IPS DF 6.9 (cell line): ENCODE results near the gene ORMDL3.

Experiments
- DNase-seq: peaks from one replicate; pipeline ENCODE4 v3.0.0-alpha.2; 2013; ENCODE audit warnings: low read depth, low spot score
- H3K27ac ChIP-seq: one replicate; pipeline ENCODE4 v1.5.1; 2013; ENCODE audit warnings: low read length, control low read depth
- H3K27me3 ChIP-seq: 2 replicates; pipeline ENCODE4 v1.6.1; 2013; ENCODE audit warnings: mild to moderate bottlenecking, low read length; ENCODE audit not compliant: control insufficient read depth, insufficient read depth
- H3K36me3 ChIP-seq: 2 replicates; pipeline ENCODE4 v1.6.1; 2013; ENCODE audit warnings: low read length; ENCODE audit not compliant: control insufficient read depth, insufficient read depth
- H3K4me1 ChIP-seq: 2 replicates; pipeline ENCODE4 v1.6.1; 2013; ENCODE audit warnings: low read length; ENCODE audit not compliant: control insufficient read depth, insufficient read depth
- H3K4me3 ChIP-seq: 2 replicates; pipeline ENCODE4 v1.5.1; 2013; ENCODE audit warnings: mild to moderate bottlenecking, low read length
- H3K9me3 ChIP-seq: 2 replicates; pipeline ENCODE4 v1.6.1; 2013; ENCODE audit warnings: low read length, inconsistent platforms; ENCODE audit not compliant: control insufficient read depth, insufficient read depth
- WGBS: extraction: QIAGEN DNeasy Blood & Tissue Kit; methylation state at CpG from one replicate; pipeline ENCODE4 v1.1.7; 2013; ENCODE audit warnings: mixed read lengths, missing lambda C conversion rate; ENCODE audit not compliant: insufficient read length, insufficient coverage; 5-methylcytosine and 5-hydroxymethylcytosine counted together

Gene ORMDL3

GRCh38 chr17:39965017-39965699, 37.8 kb upstream of the ORMDL3 start:
- DNase-seq: no peak
- Histone ChIP-seq H3K27me3 (no peaks in the 10 kb centered on the region), H3K27ac (no peak overlapping the region), H3K36me3 (no peaks in the 10 kb centered on the region), H3K4me3 (no peak overlapping the region), H3K4me1 (no peaks in the 10 kb centered on the region; the same call in 1 of the 2 replicates), H3K9me3 (no peaks in the 10 kb centered on the region)
- no CpG with 5 or more reads among the region's 8 CpGs for WGBS

- H3K4me3 ChIP-seq: no peak overlapping the region
- no peaks in the 10 kb centered on the region; the same call in 1 of the 2 replicates for H3K4me1 ChIP-seq
- no peaks in the 10 kb centered on the region for H3K27me3 ChIP-seq
- DNase-seq: no peak
- no CpG with 5 or more reads among the region's 6 CpGs for WGBS
- H3K36me3 ChIP-seq: no peaks in the 10 kb centered on the region
- no peak overlapping the region for H3K27ac ChIP-seq
- no peaks in the 10 kb centered on the region for H3K9me3 ChIP-seq
Observed at GRCh38 chr17:39963829-39964228, 36.4 kb upstream of the ORMDL3 start.

GRCh38 chr17:39962642-39963220, 35.3 kb upstream of the ORMDL3 start, which contains the start of gene GSDMA:
GSDMA (plus strand) TSS chr17:39963004; CDS start chr17:39965688, 2,684 bp downstream.
- DNase-seq: no peak
- Histone ChIP-seq H3K36me3 (no peaks in the 10 kb centered on the region), H3K4me3 (no peak within 1 kb of the TSS), H3K9me3 (no peaks in the 10 kb centered on the region), H3K4me1 (no peaks in the 10 kb centered on the region; the same call in 1 of the 2 replicates), H3K27ac (no peak within 1 kb of the TSS), H3K27me3 (no peaks in the 10 kb centered on the region)
- no CpG with 5 or more reads among the region's 6 CpGs for WGBS

- H3K36me3 ChIP-seq: no peaks in the 10 kb centered on the region
- H3K27ac ChIP-seq: no peak overlapping the region
- no CpG with 5 or more reads among the region's 8 CpGs for WGBS
- no peaks in the 10 kb centered on the region for H3K9me3 ChIP-seq
- no peak overlapping the region for H3K4me3 ChIP-seq
- H3K27me3 ChIP-seq: no peaks in the 10 kb centered on the region
- DNase-seq: no peak
- H3K4me1 ChIP-seq: no peaks in the 10 kb centered on the region; the same call in 1 of the 2 replicates
Observed at GRCh38 chr17:39960524-39961041, 33.2 kb upstream of the ORMDL3 start.

GRCh38 chr17:39955726-39956225, 28.4 kb upstream of the ORMDL3 start:
- no peak for DNase-seq
- WGBS: no CpG with 5 or more reads among the region's 4 CpGs
- Histone ChIP-seq H3K27ac (no peak overlapping the region), H3K36me3 (no peaks in the 10 kb centered on the region), H3K4me1 (no peaks in the 10 kb centered on the region; the same call in 1 of the 2 replicates), H3K4me3 (no peak overlapping the region), H3K9me3 (no peaks in the 10 kb centered on the region), H3K27me3 (no peaks in the 10 kb centered on the region)

- no peaks in the 10 kb centered on the region for H3K9me3 ChIP-seq
- H3K4me3 ChIP-seq: no peak overlapping the region
- H3K27me3 ChIP-seq: no peaks in the 10 kb centered on the region
- no peak overlapping the region for H3K27ac ChIP-seq
- no CpG with 5 or more reads among the region's 4 CpGs for WGBS
- DNase-seq: no peak
- no peaks in the 10 kb centered on the region for H3K36me3 ChIP-seq
- H3K4me1 ChIP-seq: no peaks in the 10 kb centered on the region; the same call in 1 of the 2 replicates
Observed at GRCh38 chr17:39954876-39955275, 27.5 kb upstream of the ORMDL3 start.

- peak overlapping the region; percentile 43; the same call in 1 of the 2 replicates for H3K4me3 ChIP-seq
- no peaks in the 10 kb centered on the region for H3K36me3 ChIP-seq
- no peaks in the 10 kb centered on the region; the same call in 1 of the 2 replicates for H3K4me1 ChIP-seq
- DNase-seq: no peak
- no peak overlapping the region for H3K27ac ChIP-seq
- H3K27me3 ChIP-seq: no peaks in the 10 kb centered on the region
- no peaks in the 10 kb centered on the region for H3K9me3 ChIP-seq
- WGBS: no CpG with 5 or more reads among the region's 9 CpGs
Observed at GRCh38 chr17:39953471-39953888, 26.1 kb upstream of the ORMDL3 start.

- Histone ChIP-seq H3K9me3 (no peaks in the 10 kb centered on the region), H3K4me3 (peak overlapping the region; percentile 35), H3K27ac (no peak overlapping the region), H3K36me3 (no peaks in the 10 kb centered on the region), H3K4me1 (no peaks in the 10 kb centered on the region; the same call in 1 of the 2 replicates), H3K27me3 (no peaks in the 10 kb centered on the region)
- no CpG with 5 or more reads among the region's 55 CpGs for whole genome bisulfite sequencing
- DNase-seq: peak; percentile 98
Observed at GRCh38 chr17:39952680-39953470, 25.5 kb upstream of the ORMDL3 start.

GRCh38 chr17:39951924-39952679, 24.7 kb upstream of the ORMDL3 start:
- H3K9me3 ChIP-seq: no peaks in the 10 kb centered on the region
- no peak for DNase-seq
- no peaks in the 10 kb centered on the region for H3K27me3 ChIP-seq
- no peaks in the 10 kb centered on the region; the same call in 1 of the 2 replicates for H3K4me1 ChIP-seq
- peak overlapping the region; percentile 35 for H3K4me3 ChIP-seq
- no peak overlapping the region for H3K27ac ChIP-seq
- H3K36me3 ChIP-seq: no peaks in the 10 kb centered on the region
- WGBS: no CpG with 5 or more reads among the region's 22 CpGs
